T-helper 17 cell (primary cell): Measurements from ENCODE around the gene PIAS3. TPM values are rescaled to one million over a fixed set of nuclear protein-coding genes. Genes with fewer than 3 reads are reported as not detected.
"Not testable (repeated sequence)": the region's sequence is repeated elsewhere in the genome, so short reads cannot be mapped to it uniquely, and the experiment has no call there.

ENCODE experiments used
- ATAC-seq: fragments of 150-1000 bp; cut with Tn5 transposase; 2 replicates; pipeline ENCODE4 v1.10.0; 2021; ENCODE audit warnings: mild to moderate bottlenecking, moderate library complexity
- DNase-seq, 3 donors: peaks; one replicate each; pipeline versions ENCODE4 v3.0.0 to v3.0.0-alpha.2; 2020 to 2021
- H3K9me3 ChIP-seq: one replicate; pipeline ENCODE4 v1.7.0; 2013; ENCODE audit warnings: low read length, mild to moderate bottlenecking; ENCODE audit not compliant: control insufficient read depth, poor library complexity, severe bottlenecking
- H3K27ac Mint-ChIP-seq: one replicate; pipeline ENCODE4 v1.8.0; 2022; ENCODE audit warnings: mild to moderate bottlenecking, moderate library complexity, mixed read lengths
- H3K27me3 Mint-ChIP-seq: one replicate; pipeline ENCODE4 v1.8.0; 2022; ENCODE audit warnings: mixed read lengths
- H3K36me3 Mint-ChIP-seq: one replicate; pipeline ENCODE4 v1.8.0; 2022; ENCODE audit warnings: low read depth, mixed read lengths
- H3K4me1 Mint-ChIP-seq: one replicate; pipeline ENCODE4 v1.8.0; 2022; ENCODE audit warnings: mild to moderate bottlenecking, mixed read lengths
- H3K4me3 Mint-ChIP-seq: one replicate; pipeline ENCODE4 v1.8.0; 2022; ENCODE audit warnings: mild to moderate bottlenecking, moderate library complexity, mixed read lengths
- total RNA-seq, 4 donors: library from RNA in 2 of 4; stranded (reverse) in 2 of 4; gene quantifications; one replicate each; pipeline ENCODE4 v1.2.3 and lab custom pipeline; 2022 to 2026

The PIAS3 gene
- total RNA-seq, 2 donors from 2014 or later, result 19.0 to 20.0 TPM

DNA sequence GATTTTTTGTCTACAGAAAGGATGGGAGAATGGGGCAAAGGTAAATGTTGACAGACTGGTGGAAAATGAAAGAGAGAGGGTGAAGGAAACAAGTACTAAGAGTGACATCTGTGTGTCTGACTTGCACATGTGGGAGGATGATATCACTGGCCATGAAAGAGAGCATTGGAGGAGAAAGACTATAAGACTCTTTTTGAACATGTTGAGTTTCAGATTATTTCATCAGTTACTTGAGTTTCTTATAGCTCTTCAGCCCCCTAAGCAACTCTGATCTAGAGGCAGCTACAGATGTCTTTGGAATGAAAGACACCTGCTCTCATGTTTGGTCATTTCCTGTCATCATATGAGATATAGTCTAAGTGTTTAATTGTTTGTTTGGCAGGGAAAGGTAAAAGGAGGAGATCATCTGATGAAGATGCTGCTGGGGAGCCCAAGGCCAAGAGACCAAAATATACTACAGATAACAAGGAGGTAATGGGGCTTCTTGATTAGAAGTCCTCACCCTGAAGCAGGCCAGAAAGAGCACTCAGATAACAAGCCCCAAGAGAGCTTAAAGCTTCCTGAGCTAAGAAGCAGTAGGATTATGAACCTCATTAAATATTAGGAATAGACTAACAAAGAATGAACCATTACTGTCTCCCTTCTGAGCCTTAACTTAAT lies 30.4 kb downstream of the PIAS3 start:
- peak overlapping the region; percentile 75 for H3K27ac Mint-ChIP-seq
- no peak for DNase-seq
- H3K4me1 Mint-ChIP-seq, result peaks cover 37% of the 10 kb centered on the region
- peak overlapping the region; percentile 19 for H3K4me3 Mint-ChIP-seq
- H3K36me3 Mint-ChIP-seq, result peaks cover 25% of the 10 kb centered on the region
- no peaks in the 10 kb centered on the region for H3K27me3 Mint-ChIP-seq
- ATAC-seq, result no peak
- no peaks in the 10 kb centered on the region for H3K9me3 ChIP-seq

DNA sequence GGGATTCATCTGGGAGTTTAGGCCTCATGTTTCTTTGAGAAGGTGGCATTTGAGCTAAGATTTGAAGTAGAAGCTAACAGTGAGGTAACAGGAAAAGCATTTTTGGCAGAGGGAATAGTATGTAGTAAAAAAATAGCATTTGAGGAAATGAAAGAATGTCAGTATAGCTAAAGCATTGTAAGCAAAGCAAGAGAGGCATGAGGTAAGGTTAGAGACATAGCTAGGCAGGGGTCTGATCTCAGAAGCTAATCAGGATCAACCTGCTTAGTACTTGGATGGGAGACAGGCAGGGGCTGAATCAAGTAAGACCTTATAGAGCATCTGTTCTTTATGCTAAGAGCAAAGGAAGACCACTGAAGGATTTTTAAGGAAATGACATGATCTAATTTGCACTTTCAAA lies 30.9 kb downstream of the PIAS3 start:
- Mint-ChIP-seq H3K27me3 (no peaks in the 10 kb centered on the region), H3K4me1 (peaks cover 37% of the 10 kb centered on the region), H3K27ac (peak overlapping the region; percentile 75), H3K4me3 (peak overlapping the region; percentile 41), H3K36me3 (peaks cover 25% of the 10 kb centered on the region)
- no peak for DNase-seq
- ATAC-seq, result no peak
- H3K9me3 ChIP-seq, result no peaks in the 10 kb centered on the region

DNA sequence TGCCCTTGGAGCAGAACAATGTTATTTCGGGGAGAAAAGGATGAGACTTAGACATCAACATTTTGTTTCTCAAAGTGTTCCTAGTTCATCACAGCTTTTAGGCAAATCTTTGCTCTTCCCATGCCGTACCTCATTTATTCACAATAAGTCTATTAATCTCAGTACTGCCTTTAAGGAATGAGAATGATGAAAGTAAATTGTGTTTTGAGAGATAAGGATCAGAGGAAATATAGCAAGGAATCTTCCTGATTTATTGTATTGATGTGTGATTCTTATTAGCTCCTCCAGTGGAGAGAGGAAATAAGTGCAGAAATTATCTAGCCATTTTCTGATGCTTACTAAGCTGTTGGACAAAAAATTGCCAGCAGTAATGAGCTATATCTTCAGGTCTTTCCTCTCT lies 32.9 kb downstream of the PIAS3 start:
- peaks cover 34% of the 10 kb centered on the region for H3K4me1 Mint-ChIP-seq
- no peak for DNase-seq
- no peaks in the 10 kb centered on the region for H3K27me3 Mint-ChIP-seq
- no peak for ATAC-seq
- no peaks in the 10 kb centered on the region for H3K9me3 ChIP-seq
- peak overlapping the region; percentile 31 for H3K4me3 Mint-ChIP-seq
- peak overlapping the region; percentile 41 for H3K27ac Mint-ChIP-seq
- peaks cover 17% of the 10 kb centered on the region for H3K36me3 Mint-ChIP-seq

DNA sequence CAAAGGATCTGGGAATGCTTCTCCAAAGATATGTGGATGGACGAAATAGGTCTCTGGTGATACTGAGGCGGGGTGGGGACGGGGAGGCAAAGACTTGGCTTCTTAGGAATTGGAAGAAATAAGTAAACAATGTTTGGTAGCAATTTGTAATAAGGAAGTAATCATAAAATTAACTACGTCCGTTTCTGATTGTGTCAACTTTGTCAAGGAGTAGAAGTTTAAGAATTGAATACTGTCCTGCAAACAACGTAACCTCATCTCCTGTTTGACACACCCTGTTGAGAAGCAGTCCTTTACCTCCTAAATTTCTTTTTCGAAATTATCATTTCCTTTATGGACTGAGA lies 34.4 kb downstream of the PIAS3 start:
- ATAC-seq (no peak), DNase-seq (no peak)
- peak overlapping the region; percentile 94 for H3K27ac Mint-ChIP-seq
- peak overlapping the region; percentile 97 for H3K4me3 Mint-ChIP-seq
- H3K27me3 Mint-ChIP-seq, result no peaks in the 10 kb centered on the region
- peaks cover 12% of the 10 kb centered on the region for H3K36me3 Mint-ChIP-seq
- no peaks in the 10 kb centered on the region for H3K9me3 ChIP-seq
- H3K4me1 Mint-ChIP-seq, result peaks cover 32% of the 10 kb centered on the region

DNA sequence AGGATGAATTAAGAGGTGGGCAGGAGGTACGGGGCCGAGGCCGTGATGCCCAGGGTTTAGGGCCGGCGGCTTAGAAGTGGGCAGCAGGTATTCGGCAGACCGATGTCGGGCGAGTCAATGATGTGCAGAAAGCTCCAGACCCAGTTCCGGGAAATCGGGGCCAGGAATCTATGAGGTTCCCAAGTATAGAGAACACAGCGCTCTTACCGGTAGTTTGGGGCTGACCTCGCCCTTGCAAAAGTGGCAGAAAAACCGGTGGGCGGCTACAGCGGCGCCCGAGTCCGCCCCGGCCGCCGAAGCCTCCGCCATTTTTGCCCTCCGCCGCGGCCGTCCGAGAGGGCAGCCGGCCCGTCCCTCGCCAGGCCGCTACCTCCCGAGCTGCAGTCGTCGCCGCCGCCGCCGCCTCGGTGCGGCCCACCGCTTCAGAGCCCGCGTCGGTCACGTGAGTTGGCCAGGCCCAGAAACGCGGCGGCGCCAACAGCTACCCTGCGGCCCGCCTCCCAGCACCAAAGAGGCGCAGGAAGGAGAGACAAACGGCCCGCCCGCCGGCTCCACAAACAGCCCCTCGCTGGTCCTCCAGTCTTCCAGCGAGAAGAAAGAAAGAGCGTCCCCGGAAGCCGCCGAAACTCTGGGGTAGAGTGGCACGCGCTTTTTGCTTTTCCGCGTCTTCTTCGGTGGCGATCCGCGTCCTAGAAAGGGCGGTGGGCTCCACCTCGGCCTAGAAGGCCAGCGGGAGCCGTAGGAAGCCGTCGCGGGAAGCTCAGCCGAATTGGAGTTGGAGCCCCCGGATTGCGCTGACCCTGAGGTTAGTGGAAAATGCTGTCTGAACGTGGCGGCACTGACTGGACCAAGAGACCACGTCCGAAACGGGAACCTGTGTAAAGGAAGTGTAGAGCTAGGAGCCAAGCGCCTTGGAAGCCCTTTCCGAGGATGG lies 35.0 kb downstream of the PIAS3 start, which contains the start of the genes POLR3C and RNF115:
Gene POLR3C, plus strand, starts transcription at position 636 of the 934 bp plus-strand sequence. CDS start 1,577 bp downstream, outside the sequence.
Gene RNF115, minus strand, starts transcription at position 531 of the 934 bp plus-strand sequence. Its CDS starts 222 bp downstream, at position 309.
- no peaks in the 10 kb centered on the region for H3K9me3 ChIP-seq
- ATAC-seq, result peak; percentile 97
- Mint-ChIP-seq H3K27ac (peak within 1 kb of the TSS; percentile 94), H3K4me1 (peaks cover 28% of the 10 kb centered on the region), H3K36me3 (peaks cover 9% of the 10 kb centered on the region), H3K4me3 (peak within 1 kb of the TSS; percentile 97), H3K27me3 (no peaks in the 10 kb centered on the region)
- peak; percentile 75 to 81 (median 78) for DNase-seq

DNA sequence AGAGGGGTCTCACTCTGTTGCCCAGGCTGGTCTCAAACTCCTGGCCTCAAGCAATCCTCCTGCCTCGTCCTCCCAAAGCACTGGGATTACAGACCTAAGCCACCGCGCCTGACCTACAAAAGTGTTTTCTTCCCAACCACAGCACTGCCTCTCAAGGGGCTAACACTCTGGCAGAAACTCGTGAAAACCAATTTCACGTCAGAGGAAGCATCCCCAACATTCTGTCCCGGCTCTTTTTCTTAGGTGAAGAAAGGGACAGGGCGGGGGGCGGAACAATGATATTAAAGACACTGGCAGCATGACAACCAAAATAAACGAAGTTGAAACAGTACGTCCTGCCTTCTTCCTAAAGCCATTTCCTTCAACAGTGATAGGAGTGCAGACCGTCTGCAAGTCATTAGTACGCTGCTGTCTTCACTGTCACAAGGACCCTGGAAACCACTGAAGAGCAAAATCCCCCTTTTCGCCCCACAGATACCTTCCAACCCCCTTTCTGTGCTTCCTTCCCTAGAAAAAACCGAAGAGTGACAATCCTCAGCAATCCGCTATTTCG lies 36.0 kb downstream of the PIAS3 start:
- peaks cover 19% of the 10 kb centered on the region for H3K4me1 Mint-ChIP-seq
- not testable (repeated sequence) for ATAC-seq, H3K36me3 Mint-ChIP-seq, H3K27me3 Mint-ChIP-seq, H3K9me3 ChIP-seq, DNase-seq, H3K4me3 Mint-ChIP-seq
- H3K27ac Mint-ChIP-seq, result peak overlapping the region; percentile 94

DNA sequence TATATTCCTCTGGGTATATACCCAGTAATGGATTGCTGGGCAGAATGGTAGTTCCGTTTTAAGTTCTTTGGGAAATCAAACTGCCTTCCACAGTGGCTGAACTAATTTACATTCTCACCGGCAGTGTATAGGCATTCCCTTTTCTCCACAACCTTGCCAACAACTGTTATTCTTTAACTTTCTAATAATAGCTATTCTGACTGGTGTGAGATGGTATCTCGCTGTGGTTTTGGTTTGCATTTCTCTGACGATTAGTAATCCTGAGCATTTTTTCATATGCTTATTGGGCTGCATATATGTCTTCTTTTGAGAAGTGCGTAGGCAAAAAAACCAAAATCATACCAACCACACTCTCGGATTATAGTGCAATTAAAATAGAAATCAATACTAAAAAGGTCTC lies 40.8 kb downstream of the PIAS3 start:
- H3K4me1 Mint-ChIP-seq, H3K27ac Mint-ChIP-seq, DNase-seq, H3K27me3 Mint-ChIP-seq, H3K9me3 ChIP-seq, H3K4me3 Mint-ChIP-seq, H3K36me3 Mint-ChIP-seq: not testable (repeated sequence)
- ATAC-seq, result peak; percentile 46

DNA sequence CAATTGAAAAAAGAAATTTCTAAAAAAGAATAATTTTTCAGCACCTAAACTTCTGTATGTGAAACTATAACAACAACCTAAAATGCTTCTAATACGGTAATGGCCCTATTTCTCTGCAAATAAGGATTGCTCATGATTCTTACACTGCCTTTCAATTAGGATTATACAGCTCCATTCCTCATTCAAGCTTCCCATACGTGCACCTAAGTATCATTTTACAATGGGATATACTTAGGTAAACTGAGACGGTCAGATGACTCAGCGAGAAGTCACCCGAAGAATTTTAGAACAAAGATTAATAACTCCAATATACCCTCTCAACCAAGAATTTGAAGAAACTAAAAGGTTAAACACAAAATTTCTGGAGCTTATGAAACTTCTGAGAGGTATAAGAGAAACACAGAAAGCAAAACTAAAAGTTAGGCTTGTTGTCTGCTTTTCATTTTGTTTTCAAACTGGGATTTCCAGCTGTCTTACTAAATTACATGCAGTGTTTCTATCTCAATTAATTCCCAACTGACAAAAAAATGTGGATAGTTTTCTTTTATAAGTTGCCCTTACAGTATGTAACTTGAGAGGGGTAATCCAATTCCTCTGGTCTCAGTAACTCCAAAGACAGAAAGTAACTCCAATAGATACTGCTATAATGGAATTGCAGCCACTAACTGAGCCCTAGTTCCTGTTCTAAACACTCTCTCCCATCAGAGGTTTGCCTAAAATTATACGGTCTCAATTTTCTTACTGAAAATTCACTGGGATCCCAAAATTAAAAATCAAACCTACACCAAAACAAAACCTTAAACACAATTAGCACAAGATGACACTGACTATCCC lies 45.7 kb downstream of the PIAS3 start:
- not testable (repeated sequence) for H3K9me3 ChIP-seq, H3K27me3 Mint-ChIP-seq, DNase-seq, H3K4me3 Mint-ChIP-seq, H3K36me3 Mint-ChIP-seq, H3K27ac Mint-ChIP-seq, ATAC-seq, H3K4me1 Mint-ChIP-seq

DNA sequence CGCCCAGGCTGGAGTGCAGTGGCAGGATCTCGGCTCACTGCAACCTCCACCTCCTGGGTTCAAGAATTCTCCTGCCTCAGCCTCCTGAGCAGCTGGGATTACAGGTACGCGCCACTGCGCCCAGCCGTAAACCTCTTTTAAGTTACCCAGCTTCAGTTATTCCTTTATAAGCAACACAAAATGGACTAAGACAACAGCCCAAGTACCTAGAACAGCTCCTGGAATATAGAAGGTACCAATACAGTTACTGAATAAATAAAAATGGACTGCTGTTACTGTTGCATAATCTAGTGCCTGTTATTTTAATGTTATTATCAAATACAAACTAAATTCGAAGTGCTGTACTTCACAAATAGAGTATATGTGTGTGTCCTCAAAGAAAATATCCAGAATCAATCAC lies 52.0 kb downstream of the PIAS3 start:
- no peaks in the 10 kb centered on the region for H3K27me3 Mint-ChIP-seq
- DNase-seq, result no peak
- no peaks in the 10 kb centered on the region for H3K9me3 ChIP-seq
- no peak overlapping the region for H3K27ac Mint-ChIP-seq
- peaks cover 3% of the 10 kb centered on the region for H3K36me3 Mint-ChIP-seq
- no peak overlapping the region for H3K4me3 Mint-ChIP-seq
- peaks cover 25% of the 10 kb centered on the region for H3K4me1 Mint-ChIP-seq
- ATAC-seq, result no peak

DNA sequence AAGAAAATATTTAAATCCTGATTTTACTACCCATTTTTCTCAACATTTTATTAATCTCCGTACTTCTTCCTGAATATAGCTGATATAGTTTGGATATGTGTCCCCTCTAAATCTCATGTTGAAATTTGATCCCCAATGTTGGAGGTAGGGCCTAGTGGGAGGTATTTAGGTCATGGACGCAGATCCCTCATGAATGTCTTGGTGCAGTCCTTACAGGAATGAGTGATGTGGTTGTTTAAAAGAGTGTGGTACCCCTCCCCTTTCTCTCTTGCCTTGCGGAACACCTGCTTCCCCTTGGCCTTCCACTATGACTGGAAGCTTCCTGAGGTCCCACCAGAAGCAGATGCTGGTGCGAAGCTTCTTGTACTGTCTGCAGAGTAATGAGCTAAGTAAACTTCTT lies 52.5 kb downstream of the PIAS3 start:
- DNase-seq (no peak), ATAC-seq (no peak)
- H3K27ac Mint-ChIP-seq, result no peak overlapping the region
- H3K9me3 ChIP-seq, result no peaks in the 10 kb centered on the region
- H3K4me1 Mint-ChIP-seq, result peaks cover 28% of the 10 kb centered on the region
- H3K27me3 Mint-ChIP-seq, result no peaks in the 10 kb centered on the region
- H3K4me3 Mint-ChIP-seq, result no peak overlapping the region
- peaks cover 3% of the 10 kb centered on the region for H3K36me3 Mint-ChIP-seq

DNA sequence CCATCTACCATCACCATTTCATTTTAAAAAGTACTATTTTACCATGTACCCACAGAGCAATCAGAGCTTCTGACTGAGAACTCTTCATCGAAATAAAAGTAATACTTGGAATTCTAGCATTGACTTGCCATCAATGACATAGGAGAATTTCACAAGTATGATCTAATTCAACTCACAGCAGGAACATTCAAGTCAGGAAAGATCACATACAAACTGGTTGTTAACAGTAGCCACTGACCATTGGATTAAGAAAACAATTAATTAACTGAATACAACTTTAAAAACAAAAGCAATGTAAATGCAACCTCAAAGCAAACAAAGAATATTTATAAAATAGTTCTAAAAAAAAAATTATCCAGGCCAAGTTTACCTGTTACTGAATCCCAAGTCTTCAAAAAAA lies 53.8 kb downstream of the PIAS3 start:
- DNase-seq (no peak), ATAC-seq (no peak)
- Mint-ChIP-seq H3K4me3 (no peak overlapping the region), H3K36me3 (peaks cover 3% of the 10 kb centered on the region), H3K4me1 (peaks cover 33% of the 10 kb centered on the region), H3K27me3 (no peaks in the 10 kb centered on the region), H3K27ac (no peak overlapping the region)
- no peaks in the 10 kb centered on the region for H3K9me3 ChIP-seq

DNA sequence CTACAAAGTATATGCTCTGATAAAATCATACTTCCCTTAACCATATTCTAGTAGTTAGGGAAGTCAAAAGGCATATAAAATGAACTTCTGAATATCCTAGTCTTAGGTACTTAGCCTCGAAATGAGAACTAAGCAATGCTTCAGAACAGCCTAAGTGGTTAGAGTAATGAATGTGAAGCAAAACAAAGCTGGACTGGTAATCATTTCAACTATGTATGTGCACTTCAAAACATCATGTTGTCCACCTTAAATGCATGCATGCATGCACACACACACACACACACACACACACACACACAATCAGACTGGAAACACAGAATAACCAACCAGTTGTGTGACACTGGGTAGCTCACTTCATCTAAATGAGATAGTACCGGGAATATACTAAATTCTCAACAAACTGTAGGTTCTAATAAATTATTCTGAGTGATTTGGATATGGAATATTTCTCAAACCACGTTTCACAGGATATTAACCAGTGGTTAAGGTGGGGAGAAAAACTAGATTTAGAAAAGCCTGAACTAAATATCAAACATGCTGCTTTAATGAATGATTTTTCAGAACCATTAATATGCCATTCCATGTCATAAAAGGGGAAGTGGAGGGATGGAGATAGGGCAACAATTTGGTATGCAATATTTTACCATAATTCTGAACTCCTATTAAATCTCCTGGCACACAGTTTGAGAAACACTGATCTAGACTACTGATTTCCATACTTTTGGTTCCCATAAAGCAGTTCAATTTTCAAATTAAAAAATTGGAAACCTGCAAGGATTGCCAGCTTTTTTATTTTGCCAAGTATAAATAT lies 54.4 kb downstream of the PIAS3 start:
- Mint-ChIP-seq H3K27me3 (no peaks in the 10 kb centered on the region), H3K4me3 (no peak overlapping the region), H3K27ac (no peak overlapping the region), H3K4me1 (peaks cover 35% of the 10 kb centered on the region), H3K36me3 (peaks cover 3% of the 10 kb centered on the region)
- DNase-seq, result no peak
- no peaks in the 10 kb centered on the region for H3K9me3 ChIP-seq
- no peak for ATAC-seq
